GM18519 (cell line): ENCODE data around the gene YKT6.
"Not testable (repeated sequence)": the region's sequence is repeated elsewhere in the genome, so short reads cannot be mapped to it uniquely, and the experiment has no call there.

Source experiments
- ATAC-seq: cut with Tn5 transposase; IDR thresholded peaks from one replicate; pipeline ENCODE4 v1.9.1; 2021; ENCODE audit warnings: mild to moderate bottlenecking, moderate library complexity; ENCODE audit not compliant: unreplicated experiment, low FRiP score

The YKT6 gene

GRCh38 chr7:44171901-44172300 is 28.9 kb upstream of the YKT6 start:
- ATAC-seq, result not testable (repeated sequence)

- no peak for ATAC-seq
Measured at GRCh38 chr7:44172352-44172751, 28.4 kb upstream of the YKT6 start.

- ATAC-seq, result no peak
Measured at GRCh38 chr7:44172803-44173424, 27.9 kb upstream of the YKT6 start.

- ATAC-seq, result no peak
Measured at GRCh38 chr7:44173911-44174693, 26.7 kb upstream of the YKT6 start.

GRCh38 chr7:44174694-44174948 is 26.2 kb upstream of the YKT6 start:
- ATAC-seq, result not testable (repeated sequence)

GRCh38 chr7:44175730-44176129 is 25.0 kb upstream of the YKT6 start:
- ATAC-seq, result no peak

GRCh38 chr7:44176486-44176885 is 24.3 kb upstream of the YKT6 start:
- ATAC-seq, result no peak

GRCh38 chr7:44177570-44178131 is 23.1 kb upstream of the YKT6 start:
- ATAC-seq, result no peak

- ATAC-seq, result no peak
Measured at GRCh38 chr7:44180631-44181030, 20.1 kb upstream of the YKT6 start.

GRCh38 chr7:44182827-44183226 is 18.0 kb upstream of the YKT6 start:
- ATAC-seq, result no peak

GRCh38 chr7:44183386-44183785 is 17.4 kb upstream of the YKT6 start:
- ATAC-seq, result no peak

GRCh38 chr7:44184206-44184872 is 16.4 kb upstream of the YKT6 start:
- no peak for ATAC-seq

GRCh38 chr7:44184873-44185446 is 15.8 kb upstream of the YKT6 start:
- ATAC-seq, result no peak

- ATAC-seq, result no peak
Measured at GRCh38 chr7:44185729-44186128, 15.0 kb upstream of the YKT6 start.

GRCh38 chr7:44186736-44187135 is 14.0 kb upstream of the YKT6 start:
- ATAC-seq, result no peak

- ATAC-seq, result no peak
Measured at GRCh38 chr7:44187636-44188416, 13.0 kb upstream of the YKT6 start.

GRCh38 chr7:44188480-44189225 is 12.1 kb upstream of the YKT6 start:
- no peak for ATAC-seq

- ATAC-seq, result no peak
Measured at GRCh38 chr7:44189286-44189992, 11.3 kb upstream of the YKT6 start, which contains the start of gene GCK. Gene GCK, minus strand, starts transcription at chr7:44189439. Its CDS starts 486 bp downstream, at chr7:44188953.
